SH-SY5Y (cell line): ENCODE measurements around the gene GPR141.

Experiments used
- GATA2 ChIP-seq: IDR thresholded peaks from 2 replicates; pipeline ENCODE4 v1.6.1; 2011; ENCODE audit warnings: mild to moderate bottlenecking, low read depth, low read length
- GATA3 ChIP-seq: IDR thresholded peaks from 2 replicates; pipeline ENCODE4 v1.6.1; 2011; ENCODE audit warnings: low read depth, mild to moderate bottlenecking, low read length, moderate library complexity

DNA sequence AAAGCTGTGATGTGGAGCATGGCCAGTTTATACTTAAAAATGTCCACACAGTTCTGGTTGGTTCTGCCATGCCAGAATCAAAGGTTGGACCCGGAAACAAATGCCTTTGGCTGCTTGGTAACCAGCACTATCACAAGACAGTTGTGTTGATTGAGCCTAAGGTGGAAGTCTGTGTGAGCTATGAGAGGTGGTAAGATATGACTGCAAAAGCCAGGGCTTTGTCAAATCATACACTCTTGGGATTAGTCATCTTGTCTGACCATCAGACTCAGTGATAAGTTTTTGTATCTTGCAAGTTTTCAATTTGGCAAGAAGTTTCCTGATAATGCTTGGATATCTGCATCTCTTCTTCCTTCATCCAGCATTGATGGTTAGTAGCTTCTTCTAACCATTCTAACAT, 35.5 kb downstream of the GPR141 start:
- TF ChIP-seq GATA3 = no peak
- no peak for TF ChIP-seq GATA2
